Nephron progenitor cell (in vitro differentiated cells): ENCODE data around the gene ZSCAN18.

ENCODE experiments used
- DNase-seq: peaks from one replicate; pipeline ENCODE4 v3.0.0; 2021
- H3K27ac Mint-ChIP-seq: 2 replicates; pipeline ENCODE4 v1.8.0; 2021; ENCODE audit warnings: mild to moderate bottlenecking, moderate library complexity, mixed read lengths
- H3K27me3 Mint-ChIP-seq: 2 replicates; pipeline ENCODE4 v1.8.0; 2021; ENCODE audit warnings: mild to moderate bottlenecking, low read depth, mixed read lengths; ENCODE audit not compliant: poor library complexity
- H3K36me3 Mint-ChIP-seq: 2 replicates; pipeline ENCODE4 v1.8.0; 2021; ENCODE audit warnings: low read depth, mixed read lengths
- H3K4me1 Mint-ChIP-seq: 2 replicates; pipeline ENCODE4 v1.8.0; 2021; ENCODE audit warnings: mixed read lengths
- H3K4me3 Mint-ChIP-seq: 2 replicates; pipeline ENCODE4 v1.8.0; 2021; ENCODE audit warnings: mild to moderate bottlenecking, moderate library complexity, mixed read lengths
- H3K9me3 Mint-ChIP-seq: 2 replicates; pipeline ENCODE4 v1.8.0; 2021; ENCODE audit warnings: mild to moderate bottlenecking, moderate library complexity, mixed read lengths
- CTCF ChIP-seq: fragments of 200-600 bp; sonication (generic); IDR thresholded peaks from 2 replicates; pipeline ENCODE4 v1.5.0; 2021; ENCODE audit warnings: antibody characterized with exemption

ZSCAN18 gene

GRCh38 chr19:58060231-58060630, 37.8 kb downstream of the ZSCAN18 start:
- peaks cover 7% of the 10 kb centered on the region for H3K27me3 Mint-ChIP-seq
- peaks cover 4% of the 10 kb centered on the region for H3K4me1 Mint-ChIP-seq
- peak overlapping the region; percentile 64 for H3K4me3 Mint-ChIP-seq
- peaks cover 93% of the 10 kb centered on the region for H3K9me3 Mint-ChIP-seq
- DNase-seq, result no peak
- H3K36me3 Mint-ChIP-seq, result peaks cover 57% of the 10 kb centered on the region
- no peak overlapping the region for H3K27ac Mint-ChIP-seq
- TF ChIP-seq CTCF, result no peak

GRCh38 chr19:58059671-58060078, 38.4 kb downstream of the ZSCAN18 start:
- no peak for DNase-seq
- no peak for TF ChIP-seq CTCF
- H3K9me3 Mint-ChIP-seq, result peaks cover 93% of the 10 kb centered on the region
- H3K4me1 Mint-ChIP-seq, result peaks cover 4% of the 10 kb centered on the region
- peaks cover 7% of the 10 kb centered on the region for H3K27me3 Mint-ChIP-seq
- H3K36me3 Mint-ChIP-seq, result peaks cover 52% of the 10 kb centered on the region
- no peak overlapping the region for H3K27ac Mint-ChIP-seq
- no peak overlapping the region for H3K4me3 Mint-ChIP-seq

GRCh38 chr19:58059003-58059670, 38.9 kb downstream of the ZSCAN18 start, which contains the start of gene ZNF135:
ZNF135 (plus strand) TSS chr19:58059282; CDS start chr19:58060003, 721 bp downstream.
- DNase-seq, result peak; percentile 68
- TF ChIP-seq CTCF, result no peak
- Mint-ChIP-seq H3K36me3 (peaks cover 46% of the 10 kb centered on the region), H3K27ac (peak within 1 kb of the TSS; percentile 92), H3K9me3 (peaks cover 93% of the 10 kb centered on the region), H3K4me1 (peaks cover 4% of the 10 kb centered on the region), H3K27me3 (peaks cover 7% of the 10 kb centered on the region), H3K4me3 (peak within 1 kb of the TSS; percentile 80)

GRCh38 chr19:58058467-58058866, 39.6 kb downstream of the ZSCAN18 start:
- peaks cover 39% of the 10 kb centered on the region for H3K36me3 Mint-ChIP-seq
- peak overlapping the region; percentile 80 for H3K4me3 Mint-ChIP-seq
- no peak overlapping the region for H3K27ac Mint-ChIP-seq
- peaks cover 7% of the 10 kb centered on the region for H3K27me3 Mint-ChIP-seq
- H3K4me1 Mint-ChIP-seq, result peaks cover 4% of the 10 kb centered on the region
- TF ChIP-seq CTCF, result no peak
- H3K9me3 Mint-ChIP-seq, result peaks cover 87% of the 10 kb centered on the region
- DNase-seq, result no peak

- Mint-ChIP-seq H3K4me3 (no peak overlapping the region), H3K9me3 (peaks cover 86% of the 10 kb centered on the region), H3K36me3 (peaks cover 25% of the 10 kb centered on the region), H3K27me3 (peaks cover 7% of the 10 kb centered on the region), H3K27ac (no peak overlapping the region), H3K4me1 (peaks cover 4% of the 10 kb centered on the region)
- no peak for DNase-seq
- no peak for TF ChIP-seq CTCF
Observed at GRCh38 chr19:58056861-58057260, 41.2 kb downstream of the ZSCAN18 start.

- Mint-ChIP-seq H3K4me3 (no peak overlapping the region), H3K27ac (no peak overlapping the region), H3K36me3 (peaks cover 19% of the 10 kb centered on the region), H3K4me1 (peaks cover 4% of the 10 kb centered on the region), H3K27me3 (peaks cover 7% of the 10 kb centered on the region), H3K9me3 (peaks cover 86% of the 10 kb centered on the region)
- TF ChIP-seq CTCF, result no peak
- DNase-seq, result no peak
Observed at GRCh38 chr19:58056261-58056660, 41.8 kb downstream of the ZSCAN18 start.
